ENCODE data around the gene MYCBP. TPM values are rescaled to one million over a fixed set of nuclear protein-coding genes. Genes with fewer than 3 reads are reported as not detected.

Gene MYCBP
- total RNA-seq, 1 experiment from 2014 or later, result 17.4 TPM

DNA sequence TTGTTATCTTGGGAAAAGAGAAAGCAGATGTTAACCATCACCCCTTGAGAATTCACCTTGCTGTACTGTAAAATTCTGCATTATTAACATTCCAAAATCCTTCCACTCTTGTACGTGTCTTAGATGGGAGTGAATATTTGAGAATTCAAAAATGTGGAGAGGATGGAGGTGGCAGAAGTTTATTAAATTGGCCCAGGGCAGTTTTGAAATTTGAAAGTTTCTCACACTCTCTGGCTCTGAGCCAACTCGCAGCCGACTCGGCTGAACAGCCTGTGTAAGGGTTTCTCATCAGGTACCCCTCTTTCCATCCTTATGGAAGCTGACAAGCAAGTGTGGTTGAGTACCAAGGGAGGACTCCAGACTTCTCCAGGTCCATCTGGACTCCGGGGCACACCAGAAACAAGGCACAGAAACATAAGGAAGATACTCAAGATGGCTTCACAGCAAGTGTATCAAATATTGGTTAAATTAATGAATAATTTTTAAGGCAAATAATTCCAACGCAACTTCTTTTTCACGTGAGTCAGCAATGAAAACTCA lies 58.6 kb downstream of the MYCBP start:
- no peak for ATAC-seq
- Histone ChIP-seq H3K36me3 (ENCODE audit: control insufficient read depth, insufficient read depth, low read length) (0 out of 2 replicates have a peak, but pooled peaks cover 2% of the 10 kb centered on the region), H3K4me1 (ENCODE audit: control insufficient read depth, insufficient read depth, low read length) (peaks cover 6% of the 10 kb centered on the region; the same call in 1 of the 2 replicates), H3K27me3 (ENCODE audit: control insufficient read depth, insufficient read depth, low read length) (peaks cover 42% of the 10 kb centered on the region), H3K9me3 (ENCODE audit: control insufficient read depth, insufficient read depth, low read depth, low read length) (no peaks in the 10 kb centered on the region), H3K4me3 (ENCODE audit: low read depth in 2 of 2, low read length in 2 of 2) (no peak overlapping the region), H3K27ac (ENCODE audit: low read length) (no peak overlapping the region)
- TF ChIP-seq, protein P1, sequence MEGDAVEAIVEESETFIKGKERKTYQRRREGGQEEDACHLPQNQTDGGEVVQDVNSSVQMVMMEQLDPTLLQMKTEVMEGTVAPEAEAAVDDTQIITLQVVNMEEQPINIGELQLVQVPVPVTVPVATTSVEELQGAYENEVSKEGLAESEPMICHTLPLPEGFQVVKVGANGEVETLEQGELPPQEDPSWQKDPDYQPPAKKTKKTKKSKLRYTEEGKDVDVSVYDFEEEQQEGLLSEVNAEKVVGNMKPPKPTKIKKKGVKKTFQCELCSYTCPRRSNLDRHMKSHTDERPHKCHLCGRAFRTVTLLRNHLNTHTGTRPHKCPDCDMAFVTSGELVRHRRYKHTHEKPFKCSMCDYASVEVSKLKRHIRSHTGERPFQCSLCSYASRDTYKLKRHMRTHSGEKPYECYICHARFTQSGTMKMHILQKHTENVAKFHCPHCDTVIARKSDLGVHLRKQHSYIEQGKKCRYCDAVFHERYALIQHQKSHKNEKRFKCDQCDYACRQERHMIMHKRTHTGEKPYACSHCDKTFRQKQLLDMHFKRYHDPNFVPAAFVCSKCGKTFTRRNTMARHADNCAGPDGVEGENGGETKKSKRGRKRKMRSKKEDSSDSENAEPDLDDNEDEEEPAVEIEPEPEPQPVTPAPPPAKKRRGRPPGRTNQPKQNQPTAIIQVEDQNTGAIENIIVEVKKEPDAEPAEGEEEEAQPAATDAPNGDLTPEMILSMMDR (IDR thresholded peaks at IDR 0.05), result no peak
- TF ChIP-seq POLR2AphosphoS5 (IDR thresholded peaks at IDR 0.05; ENCODE audit: low read depth, low read length) (no peak), TCF7L2 (IDR thresholded peaks at IDR 0.05; ENCODE audit: low read depth, low read length) (no peak), SIN3A (IDR thresholded peaks at IDR 0.05; ENCODE audit: borderline replicate concordance, insufficient read depth, low read depth, low read length) (no peak)
- TF ChIP-seq, protein P2, sequence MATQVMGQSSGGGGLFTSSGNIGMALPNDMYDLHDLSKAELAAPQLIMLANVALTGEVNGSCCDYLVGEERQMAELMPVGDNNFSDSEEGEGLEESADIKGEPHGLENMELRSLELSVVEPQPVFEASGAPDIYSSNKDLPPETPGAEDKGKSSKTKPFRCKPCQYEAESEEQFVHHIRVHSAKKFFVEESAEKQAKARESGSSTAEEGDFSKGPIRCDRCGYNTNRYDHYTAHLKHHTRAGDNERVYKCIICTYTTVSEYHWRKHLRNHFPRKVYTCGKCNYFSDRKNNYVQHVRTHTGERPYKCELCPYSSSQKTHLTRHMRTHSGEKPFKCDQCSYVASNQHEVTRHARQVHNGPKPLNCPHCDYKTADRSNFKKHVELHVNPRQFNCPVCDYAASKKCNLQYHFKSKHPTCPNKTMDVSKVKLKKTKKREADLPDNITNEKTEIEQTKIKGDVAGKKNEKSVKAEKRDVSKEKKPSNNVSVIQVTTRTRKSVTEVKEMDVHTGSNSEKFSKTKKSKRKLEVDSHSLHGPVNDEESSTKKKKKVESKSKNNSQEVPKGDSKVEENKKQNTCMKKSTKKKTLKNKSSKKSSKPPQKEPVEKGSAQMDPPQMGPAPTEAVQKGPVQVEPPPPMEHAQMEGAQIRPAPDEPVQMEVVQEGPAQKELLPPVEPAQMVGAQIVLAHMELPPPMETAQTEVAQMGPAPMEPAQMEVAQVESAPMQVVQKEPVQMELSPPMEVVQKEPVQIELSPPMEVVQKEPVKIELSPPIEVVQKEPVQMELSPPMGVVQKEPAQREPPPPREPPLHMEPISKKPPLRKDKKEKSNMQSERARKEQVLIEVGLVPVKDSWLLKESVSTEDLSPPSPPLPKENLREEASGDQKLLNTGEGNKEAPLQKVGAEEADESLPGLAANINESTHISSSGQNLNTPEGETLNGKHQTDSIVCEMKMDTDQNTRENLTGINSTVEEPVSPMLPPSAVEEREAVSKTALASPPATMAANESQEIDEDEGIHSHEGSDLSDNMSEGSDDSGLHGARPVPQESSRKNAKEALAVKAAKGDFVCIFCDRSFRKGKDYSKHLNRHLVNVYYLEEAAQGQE (IDR thresholded peaks at IDR 0.05; ENCODE audit: insufficient read depth in 1 of 2, low read depth in 2 of 2, low read length in 1 of 2), result no peak
- POLR2A ChIA-PET, result no interaction called here
- intact Hi-C loops (cut with micrococcal nuclease; ENCODE audit: unreplicated experiment), result no loop called here
- no TSS peak for BruUV-seq (replicated peaks)
- in situ Hi-C loops (cut with HindIII; ENCODE audit: low pct_unique_long_range_greater_than_20kb, low sequenced_read_pairs), result no loop called here
- CTCF ChIA-PET, result no interaction called here
- no peak for DNase-seq (ENCODE audit: low read depth, low spot score)

DNA sequence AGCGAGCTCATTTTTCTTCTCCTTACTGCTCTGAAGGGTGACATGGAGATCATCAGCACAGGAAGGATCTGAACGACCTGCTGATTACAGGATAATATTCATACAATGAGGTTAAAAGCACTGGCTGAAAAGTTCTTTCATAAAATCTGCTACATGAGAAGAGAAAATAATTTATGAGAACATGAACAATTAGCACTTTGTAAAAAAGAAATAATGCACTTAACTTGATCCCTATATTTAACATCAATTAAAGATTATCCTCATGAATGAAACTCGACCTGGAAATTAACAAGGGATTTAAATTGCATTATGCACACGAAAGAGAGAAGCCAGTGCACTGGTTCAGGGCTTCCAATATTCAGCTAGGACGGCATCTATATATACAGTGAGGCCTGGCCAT lies 60.2 kb downstream of the MYCBP start:
- CTCF ChIA-PET, result no interaction called here
- BruUV-seq (replicated peaks), result no TSS peak
- no peak overlapping the region for H3K27ac ChIP-seq (ENCODE audit: low read length)
- peaks cover 36% of the 10 kb centered on the region for H3K27me3 ChIP-seq (ENCODE audit: control insufficient read depth, insufficient read depth, low read length)
- no peaks in the 10 kb centered on the region for H3K36me3 ChIP-seq (ENCODE audit: control insufficient read depth, insufficient read depth, low read length)
- intact Hi-C loops (cut with micrococcal nuclease; ENCODE audit: unreplicated experiment) (no loop called here), in situ Hi-C loops (cut with HindIII; ENCODE audit: low pct_unique_long_range_greater_than_20kb, low sequenced_read_pairs) (no loop called here)
- no peaks in the 10 kb centered on the region for H3K4me1 ChIP-seq (ENCODE audit: control insufficient read depth, insufficient read depth, low read length)
- DNase-seq (ENCODE audit: low read depth, low spot score) (no peak), ATAC-seq (no peak)
- no peaks in the 10 kb centered on the region for H3K9me3 ChIP-seq (ENCODE audit: control insufficient read depth, insufficient read depth, low read depth, low read length)
- H3K4me3 ChIP-seq (ENCODE audit: low read depth in 2 of 2, low read length in 2 of 2), result no peak overlapping the region
- POLR2A ChIA-PET, result no interaction called here
- TF ChIP-seq SIN3A (IDR thresholded peaks at IDR 0.05; ENCODE audit: borderline replicate concordance, insufficient read depth, low read depth, low read length) (no peak), POLR2AphosphoS5 (IDR thresholded peaks at IDR 0.05; ENCODE audit: low read depth, low read length) (no peak), TCF7L2 (IDR thresholded peaks at IDR 0.05; ENCODE audit: low read depth, low read length) (no peak)
- TF ChIP-seq, protein P1 (IDR thresholded peaks at IDR 0.05), result no peak
- TF ChIP-seq, protein P2 (IDR thresholded peaks at IDR 0.05; ENCODE audit: insufficient read depth in 1 of 2, low read depth in 2 of 2, low read length in 1 of 2), result no peak
